Spinal cord (tissue), 10 donors: Measurements from ENCODE around the gene PTS. TPM values are rescaled to one million over a fixed set of nuclear protein-coding genes. Genes with fewer than 3 reads are reported as not detected.
A peak's percentile ranks its signal among the peaks of the same experiment; 100 is the strongest.
"Not testable (repeated sequence)": the region's sequence is repeated elsewhere in the genome, so short reads cannot be mapped to it uniquely, and the experiment has no call there.

ENCODE experiments used
- DNase-seq, 6 donors: peaks; one replicate each; pipeline versions ENCODE4 v3.0.0 to v3.0.0-alpha.2; 2013 to 2015; ENCODE audit warnings: low spot score in 6 of 6, low read depth in 4 of 6
- H3K27ac ChIP-seq: one replicate; pipeline ENCODE4 v1.5.1; 2013; ENCODE audit warnings: low read depth, low read length, control low read depth
- H3K27me3 ChIP-seq: one replicate; pipeline ENCODE4 v1.6.1; 2013; ENCODE audit warnings: low read length; ENCODE audit not compliant: control insufficient read depth, insufficient read depth
- H3K36me3 ChIP-seq: one replicate; pipeline ENCODE4 v1.6.1; 2013; ENCODE audit warnings: low read length; ENCODE audit not compliant: control insufficient read depth, insufficient read depth
- H3K4me1 ChIP-seq: one replicate; pipeline ENCODE4 v1.6.1; 2013; ENCODE audit warnings: low read length; ENCODE audit not compliant: control insufficient read depth, insufficient read depth
- H3K4me3 ChIP-seq: one replicate; pipeline ENCODE4 v1.5.1; 2013; ENCODE audit warnings: low read depth, low read length, control low read depth
- H3K9me3 ChIP-seq: one replicate; pipeline ENCODE4 v1.6.1; 2013; ENCODE audit warnings: low read length; ENCODE audit not compliant: control insufficient read depth, insufficient read depth
- WGBS: methylation state at CpG from one replicate; pipeline ENCODE4 v1.1.5; 2013; ENCODE audit warnings: missing lambda C conversion rate; ENCODE audit not compliant: insufficient coverage; 5-methylcytosine and 5-hydroxymethylcytosine counted together
- long read RNA-seq, 4 donors: transcript quantifications; one replicate each; lab custom pipeline, GENCODE V29; 2026
- polyA plus RNA-seq, 2 donors: library from polyadenylated mRNA; unstranded; fragments of 120-200 nt; gene quantifications; one replicate each; pipeline ENCODE4 v1.2.1, GENCODE V29; 2013; ENCODE audit not compliant: insufficient read length in 2 of 2
- total RNA-seq, 2 donors: library from RNA; depleted of rRNA in 1 of 2; stranded (reverse); fragments of 120-200 nt in 1 of 2; fragments of >200 nt in 1 of 2; gene quantifications; one replicate each; pipeline versions ENCODE4 v1.2.3 to v1.2.4, GENCODE V29; 2013 to 2014
- donor health status: healthy.

The PTS gene
- total RNA-seq (10 to 100 TPM; 49.0 to 50.2 TPM), polyA plus RNA-seq (10 to 100 TPM; 96.2 to 97.1 TPM)
- long read RNA-seq, donor 1, transcript PTS-201 (6 exons, 935 nt), result major isoform, 75 of 102 reads
- long read RNA-seq, donor 1, transcript PTS-207 (5 exons, 846 nt), result minor isoform, 6 of 102 reads
- long read RNA-seq, donor 1, transcript PTS-206 (3 exons, 601 nt), result minor isoform, 7 of 102 reads
- long read RNA-seq, donor 1, partial matches to known transcripts, result 12 of 102 reads
- long read RNA-seq, donor 1, other reads (novel, unspliced or antisense), result 0 of 102 reads
- long read RNA-seq, donor 2, transcript PTS-201 (6 exons, 935 nt), result major isoform, 15 of 20 reads
- long read RNA-seq, donor 2, partial matches to known transcripts, result 0 of 20 reads
- long read RNA-seq, donor 2, other reads (novel, unspliced or antisense), result 0 of 20 reads
- long read RNA-seq, donor 3, transcript PTS-201 (6 exons, 935 nt), result major isoform, 19 of 34 reads
- long read RNA-seq, donor 3, partial matches to known transcripts, result 7 of 34 reads
- long read RNA-seq, donor 3, other reads (novel, unspliced or antisense), result 0 of 34 reads
- long read RNA-seq, donor 4, transcript PTS-206 (3 exons, 601 nt), result minor isoform, 8 of 46 reads
- long read RNA-seq, donor 4, transcript PTS-207 (5 exons, 846 nt), result minor isoform, 8 of 46 reads
- long read RNA-seq, donor 4, transcript PTS-201 (6 exons, 935 nt), result major isoform, 23 of 46 reads
- long read RNA-seq, donor 4, partial matches to known transcripts, result 7 of 46 reads
- long read RNA-seq, donor 4, other reads (novel, unspliced or antisense), result 0 of 46 reads

DNA sequence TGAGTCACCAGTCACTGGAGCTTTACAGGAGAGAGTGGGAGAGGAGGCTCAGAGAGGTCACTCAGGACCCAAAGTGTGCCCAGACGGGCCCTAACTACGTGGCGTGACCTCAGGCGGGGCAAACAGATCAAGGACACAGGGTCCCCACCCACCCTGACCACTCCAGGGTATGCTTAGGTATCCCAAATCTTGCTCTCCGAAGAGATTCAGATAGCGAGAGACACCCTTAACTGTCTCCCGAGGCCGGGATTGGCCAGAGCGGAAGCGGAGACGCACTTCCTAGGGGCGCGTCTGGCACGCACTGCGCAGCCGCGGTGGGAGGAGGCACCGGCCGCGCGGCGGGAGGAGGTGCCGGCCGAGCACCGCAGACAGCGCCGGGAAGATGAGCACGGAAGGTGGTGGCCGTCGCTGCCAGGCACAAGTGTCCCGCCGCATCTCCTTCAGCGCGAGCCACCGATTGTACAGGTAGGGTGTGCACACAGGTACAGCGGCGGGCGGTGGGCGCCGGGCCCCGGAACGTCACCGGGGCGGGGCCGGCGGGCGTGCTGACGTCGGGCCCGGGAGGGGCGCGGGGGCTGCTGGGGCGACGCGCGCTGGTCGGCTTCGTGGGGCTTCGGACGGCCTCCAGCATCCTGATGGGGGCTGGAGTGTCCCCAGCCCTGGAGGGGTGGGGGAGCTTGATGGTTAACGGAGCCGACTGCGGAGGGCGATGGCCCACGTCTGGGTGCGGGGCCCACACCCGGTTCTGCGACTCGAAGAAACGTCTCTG is at the start of gene PTS:
TSS of gene PTS (plus strand) at position 367 of the 769 bp plus-strand sequence. CDS start at position 383, 16 bp downstream.
- peaks cover 8% of the 10 kb centered on the region for H3K4me1 ChIP-seq
- peak within 1 kb of the TSS; percentile 96 for H3K27ac ChIP-seq
- under 1% methylated on average over 70 of the region's 70 CpGs for WGBS
- H3K36me3 ChIP-seq, result peaks cover 5% of the 10 kb centered on the region
- no peaks in the 10 kb centered on the region for H3K27me3 ChIP-seq
- DNase-seq, result peak; percentile 79 to 97 (median 88)
- peak within 1 kb of the TSS; percentile 96 for H3K4me3 ChIP-seq
- no peaks in the 10 kb centered on the region for H3K9me3 ChIP-seq

DNA sequence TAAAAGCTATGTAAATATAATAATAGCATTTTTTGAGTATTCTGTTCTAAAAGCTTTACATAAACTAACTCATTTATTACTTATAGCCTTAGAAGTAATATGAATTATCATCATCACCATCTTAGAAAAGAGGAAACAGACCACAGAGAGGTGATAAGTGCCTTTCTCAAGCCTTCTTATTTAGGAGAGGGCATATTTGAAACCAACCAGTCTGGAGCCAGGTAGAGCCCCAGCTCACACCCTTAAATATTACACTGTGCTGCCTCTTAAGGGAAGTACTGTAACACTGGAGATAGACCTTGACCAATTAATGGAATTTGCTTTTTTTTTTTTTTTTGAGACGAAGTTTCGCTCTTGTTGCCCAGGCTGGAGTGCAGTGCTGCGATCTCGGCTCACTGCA is 48.6 kb upstream of the PTS start:
- no peaks in the 10 kb centered on the region for H3K4me1 ChIP-seq
- H3K36me3 ChIP-seq, result no peaks in the 10 kb centered on the region
- no peaks in the 10 kb centered on the region for H3K9me3 ChIP-seq
- DNase-seq, result no peak
- no peaks in the 10 kb centered on the region for H3K27me3 ChIP-seq
- H3K27ac ChIP-seq, result no peak overlapping the region
- H3K4me3 ChIP-seq, result no peak overlapping the region
- no CpG with 5 or more reads among the region's 4 CpGs for WGBS

DNA sequence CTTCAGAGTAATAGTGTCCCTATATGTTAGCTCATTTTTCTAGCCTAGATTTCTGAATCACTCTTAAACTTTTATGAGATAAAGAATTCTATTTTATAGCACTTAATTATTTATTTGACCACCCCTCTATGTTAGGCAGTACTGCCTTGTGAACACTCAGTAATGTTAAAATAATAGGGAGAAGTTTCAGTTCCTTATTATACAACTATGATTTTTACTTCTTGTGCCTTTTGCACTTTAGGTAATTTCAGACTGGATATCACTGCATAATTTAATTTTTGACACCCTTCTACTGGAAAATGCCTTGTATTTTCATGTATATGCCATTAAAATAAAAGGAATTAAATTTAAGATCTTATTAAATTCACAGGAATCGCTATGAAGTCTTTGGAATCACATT is 47.8 kb upstream of the PTS start:
- Histone ChIP-seq H3K27me3 (no peaks in the 10 kb centered on the region), H3K9me3 (no peaks in the 10 kb centered on the region), H3K27ac (no peak overlapping the region), H3K36me3 (no peaks in the 10 kb centered on the region), H3K4me1 (no peaks in the 10 kb centered on the region), H3K4me3 (no peak overlapping the region)
- no CpG with 5 or more reads among the region's 1 CpG for WGBS
- no peak for DNase-seq

DNA sequence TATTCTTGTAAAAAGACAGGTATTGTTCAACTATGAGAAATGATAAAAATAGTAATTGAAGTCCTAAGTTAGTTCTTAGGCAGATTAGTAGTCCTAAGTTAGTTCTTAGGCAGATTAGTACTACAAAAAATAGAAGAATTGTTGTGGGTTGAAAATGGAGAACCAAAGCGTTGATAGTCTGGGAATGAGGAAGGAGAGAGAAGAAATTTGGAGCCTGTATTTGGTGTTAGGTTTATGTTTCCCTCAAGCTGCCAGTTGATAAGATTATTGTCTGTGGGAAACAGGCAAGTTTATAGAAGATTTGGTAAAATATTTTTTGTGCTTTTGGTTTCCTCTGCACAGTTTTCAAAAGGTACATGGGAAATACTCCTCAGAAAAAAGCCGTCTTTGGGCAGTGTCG is 47.3 kb upstream of the PTS start:
- Histone ChIP-seq H3K27me3 (no peaks in the 10 kb centered on the region), H3K36me3 (no peaks in the 10 kb centered on the region), H3K4me3 (no peak overlapping the region), H3K27ac (no peak overlapping the region), H3K4me1 (no peaks in the 10 kb centered on the region), H3K9me3 (no peaks in the 10 kb centered on the region)
- WGBS, result 87% methylated on average over 3 of the region's 3 CpGs
- DNase-seq, result no peak

DNA sequence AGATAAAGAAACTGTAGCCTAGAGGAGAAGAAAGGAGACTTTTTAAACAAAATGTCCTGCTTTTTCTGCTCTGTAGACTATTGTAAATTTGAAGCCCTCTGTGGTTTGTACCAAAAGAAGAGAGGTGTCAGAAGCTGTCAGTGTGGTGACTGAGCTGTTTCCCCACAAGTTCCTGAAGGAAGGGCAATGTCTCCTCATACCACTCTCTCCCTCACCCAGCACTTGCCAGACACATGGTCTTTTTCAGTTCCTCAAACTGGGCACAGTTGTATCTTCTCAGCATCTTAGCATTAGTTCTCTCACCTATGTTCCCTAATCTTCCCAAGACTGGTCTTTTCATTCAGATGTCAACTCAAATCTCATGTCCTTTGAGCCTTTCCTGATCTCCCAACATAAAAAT is 46.6 kb upstream of the PTS start:
- DNase-seq, result no peak
- Histone ChIP-seq H3K9me3 (no peaks in the 10 kb centered on the region), H3K27ac (no peak overlapping the region)

DNA sequence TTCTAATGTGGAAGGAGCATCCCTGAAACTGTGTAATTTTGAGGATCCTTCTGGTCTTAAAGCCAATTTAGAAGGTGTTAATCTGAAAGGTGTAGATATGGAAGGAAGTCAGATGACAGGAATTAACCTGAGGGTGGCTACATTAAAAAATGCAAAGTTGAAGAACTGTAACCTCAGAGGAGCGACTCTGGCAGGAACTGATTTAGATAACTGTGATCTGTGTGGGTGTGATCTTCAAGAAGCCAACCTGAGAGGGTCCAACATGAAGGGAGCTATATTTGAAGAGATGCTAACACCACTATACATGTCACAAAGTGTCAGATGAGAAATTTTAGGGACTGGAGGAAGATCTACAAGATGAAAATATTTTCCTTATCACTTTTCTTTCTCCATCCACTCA is 43.4 kb upstream of the PTS start:
- no peak overlapping the region for H3K4me3 ChIP-seq
- H3K4me1 ChIP-seq, result no peaks in the 10 kb centered on the region
- H3K27ac ChIP-seq, result no peak overlapping the region
- H3K36me3 ChIP-seq, result no peaks in the 10 kb centered on the region
- DNase-seq, result no peak
- no peaks in the 10 kb centered on the region for H3K9me3 ChIP-seq
- WGBS, result no CpG with 5 or more reads among the region's 1 CpG
- no peaks in the 10 kb centered on the region for H3K27me3 ChIP-seq

More for the DNA sequence above, 46.6 kb upstream of the PTS start:
- no peaks in the 10 kb centered on the region for H3K36me3 ChIP-seq
- H3K4me3 ChIP-seq, result no peak overlapping the region
- H3K27me3 ChIP-seq, result no peaks in the 10 kb centered on the region
- no peaks in the 10 kb centered on the region for H3K4me1 ChIP-seq

DNA sequence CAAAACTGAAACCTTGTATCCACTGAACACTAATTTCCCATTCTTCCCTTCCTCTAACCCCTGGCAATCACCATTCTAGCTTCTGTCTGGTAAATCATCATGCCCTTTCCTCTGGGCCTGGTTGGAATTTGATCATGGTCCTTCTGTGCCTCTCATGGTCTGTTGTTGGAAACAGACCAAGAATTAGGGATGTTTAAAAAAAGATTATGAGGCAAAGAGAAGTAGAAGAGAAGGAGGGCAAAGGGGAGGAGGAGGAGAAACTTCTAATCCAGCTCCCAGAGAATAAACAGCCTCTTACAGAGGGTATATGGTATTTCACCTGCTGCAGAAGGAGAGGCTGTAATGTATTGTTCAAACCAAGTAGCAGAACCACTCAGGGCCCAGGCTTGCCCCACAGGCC is 40.3 kb upstream of the PTS start:
- DNase-seq, result no peak
- Histone ChIP-seq H3K27ac (no peak overlapping the region), H3K36me3 (no peaks in the 10 kb centered on the region), H3K9me3 (no peaks in the 10 kb centered on the region), H3K4me1 (no peaks in the 10 kb centered on the region), H3K4me3 (no peak overlapping the region), H3K27me3 (no peaks in the 10 kb centered on the region)

DNA sequence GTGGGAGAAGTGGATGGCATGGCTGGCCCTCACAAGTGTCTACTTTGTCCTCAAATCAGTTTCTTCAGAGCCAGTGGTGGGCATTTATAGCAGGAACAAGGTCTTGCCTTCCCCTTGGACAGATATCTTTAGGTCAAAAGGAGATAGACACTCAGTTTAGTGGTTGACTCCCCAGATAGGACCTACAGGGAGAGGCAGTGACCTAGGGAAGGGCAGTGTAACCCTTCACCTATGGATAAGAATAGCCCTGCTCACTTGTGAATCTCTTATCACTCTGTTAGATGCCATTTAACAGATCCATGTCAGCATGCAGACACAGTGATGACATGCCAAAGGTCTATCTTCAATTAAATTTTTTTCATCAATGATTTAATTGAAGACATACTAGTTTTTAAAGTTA is 39.9 kb upstream of the PTS start:
- no peak overlapping the region for H3K4me3 ChIP-seq
- no peaks in the 10 kb centered on the region for H3K9me3 ChIP-seq
- no peak overlapping the region for H3K27ac ChIP-seq
- DNase-seq, result no peak
- H3K27me3 ChIP-seq, result no peaks in the 10 kb centered on the region
- H3K4me1 ChIP-seq, result no peaks in the 10 kb centered on the region
- H3K36me3 ChIP-seq, result no peaks in the 10 kb centered on the region

DNA sequence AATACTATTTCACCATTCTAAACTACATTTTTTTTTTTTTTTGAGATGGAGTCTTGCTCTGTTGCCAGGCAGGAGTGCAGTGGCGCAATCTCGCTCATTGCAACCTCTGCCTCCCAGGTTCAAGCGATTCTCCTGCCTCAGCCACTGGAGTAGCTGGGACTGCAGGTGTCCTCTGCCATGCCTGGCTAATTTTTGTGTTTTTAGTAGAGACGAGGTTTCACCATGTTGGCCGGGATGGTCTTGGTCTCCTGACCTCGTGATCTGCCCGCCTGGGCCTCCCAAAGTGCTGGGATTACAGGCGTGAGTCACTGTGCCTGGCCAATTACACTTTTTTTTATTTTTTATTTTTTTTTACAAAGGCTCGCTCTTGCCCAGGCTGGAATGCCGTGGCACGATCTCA is 31.1 kb upstream of the PTS start:
- not testable (repeated sequence) for H3K9me3 ChIP-seq, H3K27me3 ChIP-seq, H3K27ac ChIP-seq, H3K36me3 ChIP-seq, H3K4me1 ChIP-seq, H3K4me3 ChIP-seq, DNase-seq
- WGBS, result 93% methylated on average over 8 of the region's 11 CpGs
